ENCODE measurements around the gene BNIP5.

- TF ChIP-seq POLR2A (IDR thresholded peaks at IDR 0.05) = no peak
- TF ChIP-seq CTCF (IDR thresholded peaks at IDR 0.05) = no peak
Observed at GRCh38 chr6:36352477-36353157, 15.9 kb upstream of the BNIP5 start.

Measured in testis (tissue), 2 donors.